Suprapubic skin (tissue), 4 donors: Measurements from ENCODE around the gene IL34.

Experiments used
- EP300 ChIP-seq: sonication (generic); formaldehyde crosslinking; IDR thresholded peaks from one replicate; pipeline ENCODE4 v1.6.1; 2017; ENCODE audit warnings: antibody characterized with exemption
- POLR2A ChIP-seq, 2 donors: fragments of 450-650 bp; IDR thresholded peaks; one replicate each; pipeline ENCODE4 v1.6.1; 2017; ENCODE audit warnings: antibody characterized with exemption in 2 of 2, mild to moderate bottlenecking in 2 of 2, moderate library complexity in 2 of 2
- POLR2AphosphoS5 ChIP-seq, 3 donors: sonication (generic); formaldehyde crosslinking; IDR thresholded peaks; one replicate each; pipeline ENCODE4 v1.6.1; 2017; ENCODE audit warnings: antibody characterized with exemption in 3 of 3
- TF ChIP-seq, protein P1 (sequence below), 2 donors: fragments of 200-600 bp in 1 of 2; fragments of 450-650 bp in 1 of 2; sonication (generic) in 1 of 2; IDR thresholded peaks; one replicate each; pipeline ENCODE4 v1.5.1; 2016 to 2019; ENCODE audit warnings: antibody characterized with exemption in 2 of 2, mild to moderate bottlenecking in 1 of 2, moderate library complexity in 1 of 2

DNA sequence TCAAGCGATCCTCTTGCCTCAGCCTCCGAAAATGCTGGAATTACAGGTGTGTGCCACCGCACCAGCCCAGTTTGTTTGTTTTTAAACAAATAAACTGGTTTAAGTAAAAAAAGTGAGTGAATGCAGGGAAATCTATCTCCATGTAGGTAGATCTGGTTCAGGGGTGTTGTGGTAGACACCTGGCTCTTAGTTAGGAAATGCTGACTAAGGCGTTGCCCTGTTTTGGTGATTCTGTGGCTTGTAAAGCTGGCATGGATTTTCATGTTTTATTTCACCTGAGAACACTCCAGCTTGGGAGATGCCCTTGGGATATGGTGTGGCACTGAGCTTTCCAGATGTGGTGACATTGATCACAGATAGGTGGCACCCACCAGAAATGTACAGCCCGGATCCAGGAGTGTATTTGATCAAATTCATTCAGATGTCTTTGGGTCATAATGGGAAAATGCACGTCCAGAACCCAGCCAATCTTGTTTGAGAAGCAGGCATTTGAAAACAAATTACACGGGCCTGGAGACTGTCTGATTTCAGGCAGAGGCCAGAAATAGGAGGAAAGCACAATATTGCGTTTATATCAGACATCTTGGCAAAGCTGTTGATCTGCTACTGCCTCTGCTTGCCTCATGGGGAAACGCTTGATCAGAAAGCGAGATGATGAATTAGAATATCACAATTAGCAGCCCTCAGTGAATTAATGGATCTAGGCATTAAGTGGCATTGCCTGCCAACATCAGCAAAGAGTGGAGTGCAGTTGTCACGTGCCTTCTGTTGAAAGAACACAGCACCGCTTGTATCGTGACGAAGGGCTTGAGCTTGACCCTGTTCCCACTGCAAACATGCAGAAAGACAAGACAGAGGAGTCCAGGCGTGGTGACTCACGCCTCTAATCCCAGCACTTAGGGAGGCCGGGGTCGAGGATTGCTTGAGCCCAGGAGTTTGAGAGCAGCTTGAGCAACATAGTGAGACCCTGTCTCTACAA, 7.3 kb upstream of the IL34 start:
- TF ChIP-seq, protein P1, sequence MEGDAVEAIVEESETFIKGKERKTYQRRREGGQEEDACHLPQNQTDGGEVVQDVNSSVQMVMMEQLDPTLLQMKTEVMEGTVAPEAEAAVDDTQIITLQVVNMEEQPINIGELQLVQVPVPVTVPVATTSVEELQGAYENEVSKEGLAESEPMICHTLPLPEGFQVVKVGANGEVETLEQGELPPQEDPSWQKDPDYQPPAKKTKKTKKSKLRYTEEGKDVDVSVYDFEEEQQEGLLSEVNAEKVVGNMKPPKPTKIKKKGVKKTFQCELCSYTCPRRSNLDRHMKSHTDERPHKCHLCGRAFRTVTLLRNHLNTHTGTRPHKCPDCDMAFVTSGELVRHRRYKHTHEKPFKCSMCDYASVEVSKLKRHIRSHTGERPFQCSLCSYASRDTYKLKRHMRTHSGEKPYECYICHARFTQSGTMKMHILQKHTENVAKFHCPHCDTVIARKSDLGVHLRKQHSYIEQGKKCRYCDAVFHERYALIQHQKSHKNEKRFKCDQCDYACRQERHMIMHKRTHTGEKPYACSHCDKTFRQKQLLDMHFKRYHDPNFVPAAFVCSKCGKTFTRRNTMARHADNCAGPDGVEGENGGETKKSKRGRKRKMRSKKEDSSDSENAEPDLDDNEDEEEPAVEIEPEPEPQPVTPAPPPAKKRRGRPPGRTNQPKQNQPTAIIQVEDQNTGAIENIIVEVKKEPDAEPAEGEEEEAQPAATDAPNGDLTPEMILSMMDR (IDR thresholded peaks at IDR 0.05) = no peak
- TF ChIP-seq POLR2A (IDR thresholded peaks at IDR 0.05) (no peak), POLR2AphosphoS5 (IDR thresholded peaks at IDR 0.05) (no peak), EP300 (no peak)
